ENCODE measurements around the gene COPS3. TPM values are rescaled to one million over a fixed set of nuclear protein-coding genes. Genes with fewer than 3 reads are reported as not detected.

The COPS3 gene
- total RNA-seq, 1 experiment from 2014 or later, result 87.6 TPM

DNA sequence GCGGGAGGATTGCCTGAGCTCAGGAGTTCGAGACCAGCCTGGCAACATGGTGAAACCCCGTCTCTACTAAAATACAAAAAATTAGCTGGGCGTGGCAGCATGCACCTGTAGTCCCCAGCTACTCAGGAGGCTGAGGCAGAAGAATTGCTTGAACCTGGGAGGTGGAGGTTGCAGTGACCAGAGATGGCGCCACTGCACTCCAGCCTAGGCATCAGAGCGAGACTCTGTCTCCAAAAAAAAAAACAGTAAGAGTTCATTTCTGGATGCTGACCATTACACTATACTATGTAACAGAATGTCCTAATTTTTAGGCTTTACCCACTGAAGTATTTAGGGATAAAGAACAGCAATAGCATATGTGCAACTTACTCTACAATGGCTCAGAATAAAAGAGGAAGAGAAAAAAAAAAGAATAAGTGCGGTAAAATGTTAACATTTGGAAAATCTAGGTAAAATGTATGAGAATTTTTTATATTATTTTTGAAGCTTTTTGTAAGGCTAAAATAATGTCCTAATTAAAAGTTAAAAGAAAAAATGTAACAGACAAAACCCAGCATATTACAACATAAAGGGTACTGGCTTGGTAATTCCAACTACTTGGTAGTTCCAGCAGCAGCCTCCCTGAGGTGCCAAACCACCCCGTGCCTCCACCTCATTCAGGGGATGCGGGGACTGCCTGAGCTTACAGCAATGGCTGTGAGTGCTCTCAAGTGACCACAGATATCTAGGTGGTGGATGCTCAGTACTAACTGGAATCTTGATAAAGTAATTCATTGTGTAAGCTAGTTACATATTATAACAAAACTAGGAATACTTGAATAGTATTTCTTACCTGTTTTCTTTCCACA lies 10.9 kb downstream of the COPS3 start:
- H3K4me2 ChIP-seq, result no peak overlapping the region
- intact Hi-C loops (cut with micrococcal nuclease; ENCODE audit: unreplicated experiment), result no loop called here
- no peaks in the 10 kb centered on the region for H3K9me2 ChIP-seq (ENCODE audit: insufficient read depth)
- no peak overlapping the region for H3K4me3 ChIP-seq
- peaks cover 25% of the 10 kb centered on the region for H3K79me2 ChIP-seq (ENCODE audit: low read depth)
- CTCF ChIA-PET, result interaction anchor here (0.6 kb wide), 1 partner anchor 68 kb away, joined by 3 read pairs; no protein-coding TSS in a partner anchor
- no peak overlapping the region for H3K27ac ChIP-seq
- H3K27me3 ChIP-seq (ENCODE audit: insufficient read depth, low read depth), result no peaks in the 10 kb centered on the region
- TF ChIP-seq, protein P1, sequence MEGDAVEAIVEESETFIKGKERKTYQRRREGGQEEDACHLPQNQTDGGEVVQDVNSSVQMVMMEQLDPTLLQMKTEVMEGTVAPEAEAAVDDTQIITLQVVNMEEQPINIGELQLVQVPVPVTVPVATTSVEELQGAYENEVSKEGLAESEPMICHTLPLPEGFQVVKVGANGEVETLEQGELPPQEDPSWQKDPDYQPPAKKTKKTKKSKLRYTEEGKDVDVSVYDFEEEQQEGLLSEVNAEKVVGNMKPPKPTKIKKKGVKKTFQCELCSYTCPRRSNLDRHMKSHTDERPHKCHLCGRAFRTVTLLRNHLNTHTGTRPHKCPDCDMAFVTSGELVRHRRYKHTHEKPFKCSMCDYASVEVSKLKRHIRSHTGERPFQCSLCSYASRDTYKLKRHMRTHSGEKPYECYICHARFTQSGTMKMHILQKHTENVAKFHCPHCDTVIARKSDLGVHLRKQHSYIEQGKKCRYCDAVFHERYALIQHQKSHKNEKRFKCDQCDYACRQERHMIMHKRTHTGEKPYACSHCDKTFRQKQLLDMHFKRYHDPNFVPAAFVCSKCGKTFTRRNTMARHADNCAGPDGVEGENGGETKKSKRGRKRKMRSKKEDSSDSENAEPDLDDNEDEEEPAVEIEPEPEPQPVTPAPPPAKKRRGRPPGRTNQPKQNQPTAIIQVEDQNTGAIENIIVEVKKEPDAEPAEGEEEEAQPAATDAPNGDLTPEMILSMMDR (conservative IDR thresholded peaks at IDR 0.05), result peak; percentile 55
- no peak for TF ChIP-seq EZH2 (IDR thresholded peaks at IDR 0.05; ENCODE audit: low read depth)
- DNase-seq, result no peak
- H3K9me3 ChIP-seq (ENCODE audit: insufficient read depth, low read depth), result no peaks in the 10 kb centered on the region
- peaks cover 49% of the 10 kb centered on the region for H3K36me3 ChIP-seq (ENCODE audit: low read depth)
- POLR2A ChIA-PET (ENCODE audit: unreplicated experiment), result no interaction called here
- H3K4me1 ChIP-seq (replicated peaks; ENCODE audit: insufficient read depth), result no peaks in the 10 kb centered on the region
- H2AFZ ChIP-seq, result no peak overlapping the region
- H4K20me1 ChIP-seq (ENCODE audit: insufficient read depth), result peaks cover 23% of the 10 kb centered on the region; the same call in 1 of the 2 replicates
- no TSS peak for BruUV-seq (replicated peaks)
- peaks cover 29% of the 10 kb centered on the region; the same call in 1 of the 2 replicates for H3F3A ChIP-seq (ENCODE audit: insufficient read depth, low read depth)

DNA sequence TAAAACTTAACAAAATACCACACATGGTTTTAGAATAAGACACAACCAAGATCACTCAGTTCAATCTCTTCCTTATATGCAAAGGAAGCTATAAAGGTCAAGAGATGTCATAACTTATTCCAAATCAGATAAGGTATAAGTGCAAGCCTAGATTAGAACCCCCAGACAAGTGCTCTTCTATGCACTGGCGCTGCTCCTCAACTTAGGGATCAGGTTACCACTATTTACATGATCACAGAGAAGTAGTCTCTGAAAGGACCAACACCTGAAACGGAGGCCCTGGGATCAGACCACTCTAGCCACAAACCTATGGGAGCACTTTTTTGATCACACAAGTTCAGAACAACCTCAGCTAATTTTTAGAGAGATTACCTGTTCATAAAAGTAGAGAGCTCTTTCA lies 16.6 kb downstream of the COPS3 start:
- Histone ChIP-seq H3K4me2 (no peak overlapping the region), H3K4me1 (replicated peaks; ENCODE audit: insufficient read depth) (no peaks in the 10 kb centered on the region), H3K9me2 (ENCODE audit: insufficient read depth) (no peaks in the 10 kb centered on the region), H3K27ac (no peak overlapping the region), H2AFZ (no peak overlapping the region), H3K27me3 (ENCODE audit: insufficient read depth, low read depth) (no peaks in the 10 kb centered on the region), H3K36me3 (ENCODE audit: low read depth) (peaks cover 56% of the 10 kb centered on the region), H3K9me3 (ENCODE audit: insufficient read depth, low read depth) (no peaks in the 10 kb centered on the region), H3F3A (ENCODE audit: insufficient read depth, low read depth) (peaks cover 27% of the 10 kb centered on the region; the same call in 1 of the 2 replicates), H4K20me1 (ENCODE audit: insufficient read depth) (peaks cover 5% of the 10 kb centered on the region; the same call in 1 of the 2 replicates), H3K79me2 (ENCODE audit: low read depth) (no peaks in the 10 kb centered on the region), H3K4me3 (no peak overlapping the region)
- no peak for TF ChIP-seq EZH2 (IDR thresholded peaks at IDR 0.05; ENCODE audit: low read depth)
- DNase-seq, result no peak
- BruUV-seq (replicated peaks), result no TSS peak
- ChIA-PET POLR2A (ENCODE audit: unreplicated experiment) (no interaction called here), CTCF (no interaction called here)
- intact Hi-C loops (cut with micrococcal nuclease; ENCODE audit: unreplicated experiment), result no loop called here

DNA sequence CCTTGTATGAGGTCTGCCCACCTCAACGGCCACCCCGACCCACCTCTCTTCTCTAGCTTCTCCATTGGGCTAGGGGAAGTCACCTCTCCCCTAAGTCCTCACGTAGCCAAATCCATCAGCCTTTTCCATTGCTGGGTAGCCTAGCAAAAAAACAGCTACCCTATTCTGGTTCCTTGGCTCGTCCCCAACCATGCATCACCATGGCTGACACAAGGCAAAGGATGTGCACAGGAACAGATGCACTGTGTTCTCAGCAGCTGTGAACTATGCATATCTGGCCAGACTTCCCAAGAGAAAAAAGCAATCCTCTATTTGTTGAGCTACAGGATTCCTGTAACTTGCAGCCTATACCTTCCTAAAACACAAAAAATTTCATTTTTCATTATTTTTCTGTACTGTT lies 22.0 kb downstream of the COPS3 start:
- ChIA-PET CTCF (no interaction called here), POLR2A (ENCODE audit: unreplicated experiment) (no interaction called here)
- H3K27me3 ChIP-seq (ENCODE audit: insufficient read depth, low read depth), result no peaks in the 10 kb centered on the region
- DNase-seq, result no peak
- peaks cover 24% of the 10 kb centered on the region for H3F3A ChIP-seq (ENCODE audit: insufficient read depth, low read depth)
- H3K9me2 ChIP-seq (ENCODE audit: insufficient read depth), result no peaks in the 10 kb centered on the region
- peaks cover 58% of the 10 kb centered on the region for H3K36me3 ChIP-seq (ENCODE audit: low read depth)
- BruUV-seq (replicated peaks), result no TSS peak
- peaks cover 9% of the 10 kb centered on the region; the same call in 1 of the 2 replicates for H4K20me1 ChIP-seq (ENCODE audit: insufficient read depth)
- TF ChIP-seq, protein P1 (conservative IDR thresholded peaks at IDR 0.05), result no peak
- no peak for TF ChIP-seq EZH2 (IDR thresholded peaks at IDR 0.05; ENCODE audit: low read depth)
- no peak overlapping the region for H3K4me3 ChIP-seq
- no peaks in the 10 kb centered on the region for H3K9me3 ChIP-seq (ENCODE audit: insufficient read depth, low read depth)
- H2AFZ ChIP-seq, result no peak overlapping the region
- H3K4me2 ChIP-seq, result no peak overlapping the region
- H3K4me1 ChIP-seq (replicated peaks; ENCODE audit: insufficient read depth), result no peaks in the 10 kb centered on the region
- H3K79me2 ChIP-seq (ENCODE audit: low read depth), result no peaks in the 10 kb centered on the region
- intact Hi-C loops (cut with micrococcal nuclease; ENCODE audit: unreplicated experiment), result no loop called here
- no peak overlapping the region for H3K27ac ChIP-seq
